ENCODE measurements around the gene FRMPD2.

The FRMPD2 gene

GRCh38 chr10:48251152-48251524 is 23.4 kb downstream of the FRMPD2 start:
- no peak overlapping the region for H3K4me3 ChIP-seq
- H3K36me3 ChIP-seq = no peaks in the 10 kb centered on the region
- intact Hi-C loops (cut with DNase I; ENCODE audit: low total_unique reads) = no loop called here
- no peak for DNase-seq
- no peaks in the 10 kb centered on the region for H3K4me1 ChIP-seq
- no peaks in the 10 kb centered on the region for H3K9me3 ChIP-seq
- TF ChIP-seq CTCF (IDR thresholded peaks at IDR 0.05) = no peak
- peaks cover 0 to under 1% of the 10 kb centered on the region in 2 donors for H3K27me3 ChIP-seq
- H3K27ac ChIP-seq = no peak overlapping the region

- no peak overlapping the region for H3K27ac ChIP-seq
- no peaks in the 10 kb centered on the region for H3K27me3 ChIP-seq
- H3K9me3 ChIP-seq = no peaks in the 10 kb centered on the region
- no peak overlapping the region for H3K4me3 ChIP-seq
- no peaks in the 10 kb centered on the region for H3K36me3 ChIP-seq
- H3K4me1 ChIP-seq = no peaks in the 10 kb centered on the region
- intact Hi-C loops (cut with DNase I; ENCODE audit: low total_unique reads) = no loop called here
- no peak for DNase-seq
- TF ChIP-seq CTCF (IDR thresholded peaks at IDR 0.05) = no peak
These were observed 24.6 kb downstream of the FRMPD2 start for GRCh38 chr10:48249763-48250351.

GRCh38 chr10:48249004-48249762 is 25.3 kb downstream of the FRMPD2 start:
- DNase-seq = no peak
- intact Hi-C loops (cut with DNase I; ENCODE audit: low total_unique reads) = no loop called here
- Histone ChIP-seq H3K9me3 (no peaks in the 10 kb centered on the region), H3K4me1 (no peaks in the 10 kb centered on the region), H3K27ac (no peak overlapping the region), H3K4me3 (no peak overlapping the region), H3K27me3 (no peaks in the 10 kb centered on the region), H3K36me3 (no peaks in the 10 kb centered on the region)
- TF ChIP-seq CTCF (IDR thresholded peaks at IDR 0.05) = no peak

- H3K27me3 ChIP-seq = no peaks in the 10 kb centered on the region
- no peak for TF ChIP-seq CTCF (IDR thresholded peaks at IDR 0.05)
- no peak for DNase-seq
- H3K27ac ChIP-seq = no peak overlapping the region
- H3K9me3 ChIP-seq = no peaks in the 10 kb centered on the region
- intact Hi-C loops (cut with DNase I; ENCODE audit: low total_unique reads) = no loop called here
- H3K4me3 ChIP-seq = no peak overlapping the region
- no peaks in the 10 kb centered on the region for H3K36me3 ChIP-seq
- no peaks in the 10 kb centered on the region for H3K4me1 ChIP-seq
These were observed 26.0 kb downstream of the FRMPD2 start for GRCh38 chr10:48248462-48248861.

GRCh38 chr10:48247680-48248079 is 26.8 kb downstream of the FRMPD2 start:
- Histone ChIP-seq H3K9me3 (no peaks in the 10 kb centered on the region), H3K4me1 (no peaks in the 10 kb centered on the region), H3K36me3 (no peaks in the 10 kb centered on the region), H3K27ac (no peak overlapping the region), H3K4me3 (no peak overlapping the region), H3K27me3 (no peaks in the 10 kb centered on the region)
- intact Hi-C loops (cut with DNase I; ENCODE audit: low total_unique reads) = no loop called here
- DNase-seq = no peak
- TF ChIP-seq CTCF (IDR thresholded peaks at IDR 0.05) = no peak
